Mesothelial cell of epicardium (in vitro differentiated cells): ENCODE data around the gene RNF213. TPM values are rescaled to one million over a fixed set of nuclear protein-coding genes. Genes with fewer than 3 reads are reported as not detected.

Experiments
- DNase-seq, 2 experiments: peaks; one replicate each; pipeline ENCODE4 v3.0.0; 2021; ENCODE audit warnings: low spot score in 2 of 2; ENCODE audit not compliant: unreplicated experiment in 2 of 2
- H3K27ac Mint-ChIP-seq: 2 replicates; pipeline ENCODE4 v1.8.0; 2021; ENCODE audit warnings: mixed read lengths
- H3K27me3 Mint-ChIP-seq: 2 replicates; pipeline ENCODE4 v1.8.0; 2021; ENCODE audit warnings: low read depth, mixed read lengths
- H3K36me3 Mint-ChIP-seq: 2 replicates; pipeline ENCODE4 v1.8.0; 2021; ENCODE audit warnings: mixed read lengths
- H3K4me1 Mint-ChIP-seq: 2 replicates; pipeline ENCODE4 v1.8.0; 2021; ENCODE audit warnings: mixed read lengths
- H3K4me3 Mint-ChIP-seq: 2 replicates; pipeline ENCODE4 v1.8.0; 2021; ENCODE audit warnings: mild to moderate bottlenecking, moderate library complexity, mixed read lengths
- H3K9me3 Mint-ChIP-seq: 2 replicates; pipeline ENCODE4 v1.8.0; 2021; ENCODE audit warnings: mixed read lengths
- CTCF ChIP-seq: fragments of 200-600 bp; sonication (generic); IDR thresholded peaks from one replicate; pipeline ENCODE4 v1.5.0; 2021; ENCODE audit warnings: antibody characterized with exemption; ENCODE audit not compliant: unreplicated experiment
- total RNA-seq: library from RNA; stranded (reverse); gene quantifications from 3 replicates; pipeline ENCODE4 v1.2.1, GENCODE V29; 2021

Gene RNF213
- total RNA-seq, 1 donor from 2014 or later, result 76.7 TPM

DNA sequence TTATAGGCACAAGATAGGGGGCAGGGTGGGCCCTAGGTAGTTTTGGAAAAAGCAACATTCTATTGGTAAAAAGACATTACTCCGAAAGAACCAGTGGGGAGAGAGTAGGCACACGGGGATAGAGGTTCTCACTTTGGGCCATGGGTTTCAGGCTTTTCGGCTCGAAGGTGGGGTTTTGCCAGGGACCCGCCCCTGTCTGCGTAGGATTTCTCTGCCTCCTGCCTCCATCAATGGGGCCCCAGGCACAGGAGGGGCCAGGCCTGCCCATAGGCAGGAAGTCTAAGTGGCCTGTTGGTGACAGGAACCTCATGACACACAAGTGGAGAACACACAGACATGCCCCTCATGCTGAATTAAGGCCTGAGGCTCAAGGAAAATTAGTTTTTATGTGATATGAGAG, 57.5 kb downstream of the RNF213 start:
- no peak for TF ChIP-seq CTCF
- H3K27me3 Mint-ChIP-seq, result no peaks in the 10 kb centered on the region
- H3K4me1 Mint-ChIP-seq, result peaks cover 4% of the 10 kb centered on the region
- peaks cover 53% of the 10 kb centered on the region for H3K36me3 Mint-ChIP-seq
- H3K27ac Mint-ChIP-seq, result no peak overlapping the region
- DNase-seq, result no peak
- no peak overlapping the region for H3K4me3 Mint-ChIP-seq
- peaks cover 12% of the 10 kb centered on the region for H3K9me3 Mint-ChIP-seq

GRCh38 chr17:80319262-80319998, 58.8 kb downstream of the RNF213 start:
- Mint-ChIP-seq H3K4me1 (peaks cover 4% of the 10 kb centered on the region), H3K36me3 (peaks cover 61% of the 10 kb centered on the region), H3K4me3 (no peak overlapping the region), H3K27ac (no peak overlapping the region), H3K9me3 (peaks cover 14% of the 10 kb centered on the region), H3K27me3 (no peaks in the 10 kb centered on the region)
- no peak for TF ChIP-seq CTCF
- DNase-seq, result no peak

- peaks cover 4% of the 10 kb centered on the region for H3K4me1 Mint-ChIP-seq
- H3K27ac Mint-ChIP-seq, result no peak overlapping the region
- peaks cover 14% of the 10 kb centered on the region for H3K9me3 Mint-ChIP-seq
- no peak overlapping the region for H3K4me3 Mint-ChIP-seq
- no peaks in the 10 kb centered on the region for H3K27me3 Mint-ChIP-seq
- TF ChIP-seq CTCF, result no peak
- DNase-seq, result no peak
- peaks cover 65% of the 10 kb centered on the region for H3K36me3 Mint-ChIP-seq
Observed at GRCh38 chr17:80319999-80320344, 59.3 kb downstream of the RNF213 start.

GRCh38 chr17:80320496-80320895, 59.8 kb downstream of the RNF213 start:
- H3K27me3 Mint-ChIP-seq, result no peaks in the 10 kb centered on the region
- no peak overlapping the region for H3K27ac Mint-ChIP-seq
- H3K4me3 Mint-ChIP-seq, result no peak overlapping the region
- no peak for TF ChIP-seq CTCF
- peaks cover 4% of the 10 kb centered on the region for H3K4me1 Mint-ChIP-seq
- peaks cover 69% of the 10 kb centered on the region for H3K36me3 Mint-ChIP-seq
- DNase-seq, result no peak
- H3K9me3 Mint-ChIP-seq, result peaks cover 14% of the 10 kb centered on the region

DNA sequence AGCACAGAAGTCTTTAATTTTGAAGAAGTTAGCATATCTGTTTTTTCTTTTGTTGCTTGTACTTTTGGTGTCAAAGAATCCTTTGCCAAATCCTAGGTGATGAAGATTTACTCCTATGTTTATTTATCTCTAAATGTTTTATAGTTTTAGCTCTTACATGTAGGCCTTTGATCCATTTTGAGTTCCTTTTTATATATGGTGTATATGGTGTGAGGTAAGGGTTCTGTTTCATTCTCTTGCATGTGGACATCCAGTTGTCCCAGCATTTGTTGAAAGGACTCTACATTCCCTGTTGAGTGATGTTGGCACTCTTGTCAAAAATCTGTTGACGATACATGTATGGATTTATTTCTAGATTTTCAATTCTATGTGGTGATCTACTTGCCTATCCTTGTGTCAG, 62.2 kb downstream of the RNF213 start:
- no peaks in the 10 kb centered on the region for H3K27me3 Mint-ChIP-seq
- H3K9me3 Mint-ChIP-seq, result peaks cover 9% of the 10 kb centered on the region
- no peak for DNase-seq
- no peak overlapping the region for H3K4me3 Mint-ChIP-seq
- no peak for TF ChIP-seq CTCF
- H3K4me1 Mint-ChIP-seq, result peaks cover 4% of the 10 kb centered on the region
- H3K27ac Mint-ChIP-seq, result no peak overlapping the region
- H3K36me3 Mint-ChIP-seq, result peaks cover 65% of the 10 kb centered on the region
